GM12878 (cell line): ENCODE data around the gene THSD4. TPM values are rescaled to one million over a fixed set of nuclear protein-coding genes. Genes with fewer than 3 reads are reported as not detected.

Experiments
- ATAC-seq: fragments of 200-7000 bp; cut with Tn5 transposase; 3 replicates; pipeline ENCODE4 v1.9.1; 2020; ENCODE audit warnings: mild to moderate bottlenecking, moderate library complexity
- BruUV-seq: library from RNA; stranded (reverse); fragments of 400-500 nt; replicated peaks from 2 replicates; lab custom pipeline; 2021; lab: Mats Ljungman, UMichigan
- CTCF ChIA-PET: fragments of 300-600 bp; sonication (Branson Sonifier 250); formaldehyde crosslinking; extraction: SDS; loops from one replicate; lab custom pipeline; 2021; ENCODE audit warnings: inconsistent platforms; lab: Yijun Ruan, JAX
- POLR2A ChIA-PET: fragments of 350-600 bp; formaldehyde crosslinking; extraction: SDS; loops from one replicate; lab custom pipeline; 2021; ENCODE audit warnings: inconsistent platforms; lab: Charles Lee
- RAD21 ChIA-PET: fragments of 300-600 bp; sonication (Branson Sonifier 250); formaldehyde crosslinking; loops from one replicate; lab custom pipeline; 2023; ENCODE audit warnings: antibody characterized with exemption; ENCODE audit not compliant: unreplicated experiment; lab: Charles Lee
- SMC1A ChIA-PET: fragments of 300-600 bp; sonication (Branson Sonifier 250); formaldehyde crosslinking; loops from one replicate; lab custom pipeline; 2023; ENCODE audit not compliant: unreplicated experiment, uncharacterized antibody; lab: Charles Lee
- DNase-seq: peaks from one replicate; pipeline ENCODE4 v3.0.0-alpha.2; 2011; ENCODE audit warnings: low read depth, low spot score
- FAIRE-seq: peaks from 3 replicates; lab custom pipeline; 2011; peaks lifted over from hg19 to GRCh38; lab: Jason Lieb, UNC
- H2AFZ ChIP-seq: 2 replicates; pipeline ENCODE4 v1.6.0; 2011; ENCODE audit warnings: low read depth, low read length, control low read depth; ENCODE audit not compliant: control insufficient read depth
- H3K27ac ChIP-seq: 2 replicates; pipeline ENCODE4 v1.5.1; 2011; ENCODE audit warnings: control low read depth; ENCODE audit not compliant: control insufficient read depth, insufficient read depth
- H3K27me3 ChIP-seq, 2 experiments: replicated peaks in 1 of 2; 2 replicates each; pipeline versions ENCODE4 v1.6.0 to v1.6.1; 2011; ENCODE audit warnings: low read length in 1 of 2; ENCODE audit not compliant: control insufficient read depth in 2 of 2, insufficient read depth in 2 of 2
- H3K36me3 ChIP-seq, 2 experiments: 2 replicates each; pipeline ENCODE4 v1.5.1; 2011; ENCODE audit warnings: low read length in 1 of 2; ENCODE audit not compliant: control insufficient read depth in 2 of 2, insufficient read depth in 2 of 2
- H3K4me1 ChIP-seq: 2 replicates; pipeline ENCODE4 v1.6.1; 2011; ENCODE audit warnings: mild to moderate bottlenecking, low read length, moderate library complexity, mixed read lengths; ENCODE audit not compliant: control insufficient read depth, insufficient read depth
- H3K4me2 ChIP-seq: 2 replicates; pipeline ENCODE4 v1.6.0; 2011; ENCODE audit warnings: control low read depth; ENCODE audit not compliant: control insufficient read depth, insufficient read depth
- H3K4me3 ChIP-seq: fragments of 200-600 bp; sonication (generic); 2 replicates; pipeline ENCODE4 v1.5.1; 2016
- H3K79me2 ChIP-seq: 2 replicates; pipeline ENCODE4 v1.6.0; 2011; ENCODE audit warnings: low read length; ENCODE audit not compliant: control insufficient read depth, insufficient read depth
- H3K9ac ChIP-seq: 2 replicates; pipeline ENCODE4 v1.8.0; 2011; ENCODE audit warnings: low read length, control low read depth, mixed read lengths; ENCODE audit not compliant: control insufficient read depth, insufficient read depth
- H3K9me3 ChIP-seq: replicated peaks from 3 replicates; pipeline ENCODE4 v1.5.1; 2011; ENCODE audit warnings: mild to moderate bottlenecking, low read length; ENCODE audit not compliant: control insufficient read depth, insufficient read depth
- H4K20me1 ChIP-seq: 2 replicates; pipeline ENCODE4 v1.6.0; 2011; ENCODE audit not compliant: control insufficient read depth, insufficient read depth
- BCLAF1 ChIP-seq: fragments of 450-650 bp; IDR thresholded peaks from 2 replicates; pipeline ENCODE4 v1.6.1; 2017; ENCODE audit warnings: antibody characterized with exemption, mild to moderate bottlenecking, moderate library complexity
- CBX3 ChIP-seq: fragments of 200-600 bp; sonication (generic); IDR thresholded peaks from 2 replicates; pipeline ENCODE4 v1.6.1; 2016; ENCODE audit warnings: low read depth, borderline replicate concordance
- GABPA ChIP-seq: IDR thresholded peaks from 2 replicates; pipeline ENCODE4 v1.6.1; 2014; ENCODE audit warnings: antibody characterized with exemption, low read depth, mild to moderate bottlenecking, inconsistent platforms
- KDM1A ChIP-seq: fragments of 200-600 bp; sonication (generic); IDR thresholded peaks from 2 replicates; pipeline ENCODE4 v1.6.1; 2016; ENCODE audit warnings: borderline replicate concordance
- LARP7 ChIP-seq: fragments of 450-650 bp; IDR thresholded peaks from 2 replicates; pipeline ENCODE4 v1.6.1; 2017; ENCODE audit warnings: mild to moderate bottlenecking
- MTA3 ChIP-seq: IDR thresholded peaks from 2 replicates; pipeline ENCODE4 v1.6.1; 2012; ENCODE audit warnings: low read length, inconsistent platforms, borderline replicate concordance
- PAX8 ChIP-seq: fragments of 450-650 bp; IDR thresholded peaks from 2 replicates; pipeline ENCODE4 v1.6.1; 2017; ENCODE audit warnings: mild to moderate bottlenecking, moderate library complexity
- RBBP5 ChIP-seq: fragments of 200-600 bp; sonication (generic); conservative IDR thresholded peaks from 2 replicates; pipeline ENCODE4 v1.6.1; 2016
- RUNX3 ChIP-seq: IDR thresholded peaks from 2 replicates; pipeline ENCODE4 v1.6.1; 2012; ENCODE audit warnings: low read length, inconsistent platforms
- SIX5 ChIP-seq: IDR thresholded peaks from 2 replicates; pipeline ENCODE4 v1.6.1; 2011; ENCODE audit warnings: mild to moderate bottlenecking, low read depth, low read length, moderate library complexity; ENCODE audit not compliant: severe bottlenecking
- ZNF274 ChIP-seq: IDR thresholded peaks from one replicate; pipeline ENCODE4 v1.8.0; 2011; ENCODE audit not compliant: insufficient read length, insufficient read depth
- whole genome bisulfite sequencing: methylation state at CpG from one replicate; pipeline ENCODE4 v1.1.6; 2016; ENCODE audit warnings: low lambda C conversion rate; ENCODE audit not compliant: insufficient replicate concordance, insufficient coverage; ENCODE audit errors: missing lambda C conversion rate; 5-methylcytosine and 5-hydroxymethylcytosine counted together
- in situ Hi-C: fragments of 300-500 bp; cut with MboI; formaldehyde crosslinking; loops from 9 replicates; pipeline ENCODE4 v1.14.3; 2018; ENCODE audit warnings: mixed read lengths
- intact Hi-C: fragments of 100-400 bp; cut with micrococcal nuclease; formaldehyde crosslinking; loops from one replicate; pipeline ENCODE4 v1.14.2; 2022; ENCODE audit not compliant: unreplicated experiment
- polyA plus RNA-seq, 11 experiments: library from polyadenylated mRNA; depleted of rRNA in 4 of 11; unstranded in 6 of 11; stranded (reverse) in 5 of 11; fragments of >200 nt; fragmentation: Nextera tagmentation in 4 of 11; fragmentation: Illumina TruSeq in 1 of 11; extraction: Ambion mirVana in 4 of 11; extraction: Trizol in 1 of 11; gene quantifications; 1 replicate in 1 of 11; 2 replicates in 10 of 11; pipeline versions ENCODE4 v1.2.1 to v1.2.3, GENCODE V29; 2011 to 2016; ENCODE audit warnings: inconsistent platforms in 2 of 11, missing spikeins in 2 of 11, low read depth in 1 of 11
- total RNA-seq, 4 experiments: library from RNA; depleted of rRNA in 3 of 4; stranded (reverse); fragments of >200 nt in 3 of 4; fragmentation: Illumina TruSeq in 1 of 4; extraction: Trizol in 1 of 4; gene quantifications; 2 replicates each; pipeline versions ENCODE4 v1.2.1 to v1.2.3, GENCODE V29; 2013 to 2021

Gene THSD4
- total and polyA plus RNA-seq, 10 of the 15 experiments (the other 5 are each of a cell fraction or from before 2014, with no cell fraction given), result 0.04 to 0.13 (median 0.05) TPM; not detected in 7

DNA sequence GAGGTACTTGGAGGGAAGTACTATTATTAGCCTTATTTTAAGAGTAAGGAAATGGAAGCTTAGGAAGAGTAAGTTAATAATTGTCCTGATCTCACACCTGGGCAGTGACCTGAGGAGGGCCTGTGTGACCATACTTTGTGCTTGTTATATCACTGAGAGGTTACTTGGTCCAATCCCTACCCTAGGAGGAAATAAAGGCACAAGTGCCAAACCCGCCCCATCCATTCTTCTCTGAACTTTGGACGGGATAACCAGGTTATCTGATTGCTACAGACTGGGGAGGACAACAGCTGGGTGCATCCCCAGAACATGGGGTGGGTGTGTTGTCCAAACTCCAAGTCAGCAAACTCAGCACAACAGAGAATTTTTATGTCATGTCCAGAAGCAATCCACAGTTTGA lies 617.4 kb downstream of the THSD4 start:
- Histone ChIP-seq H2AFZ (no peak overlapping the region), H3K79me2 (no peaks in the 10 kb centered on the region), H3K4me2 (no peak overlapping the region), H3K9ac (no peak overlapping the region), H3K27ac (no peak overlapping the region), H3K4me1 (no peaks in the 10 kb centered on the region), H4K20me1 (no peaks in the 10 kb centered on the region), H3K4me3 (no peak overlapping the region), H3K9me3 (no peaks in the 10 kb centered on the region), H3K27me3 (peaks cover 2% of the 10 kb centered on the region in 2 experiments; a peak in 2 of 4 replicates), H3K36me3 (no peaks in the 10 kb centered on the region)
- ChIA-PET CTCF (interaction anchor here (1.4 to 2.8 kb wide), 2 partner anchors 11 to 199 kb away, joined by 4 to 12 read pairs; no protein-coding TSS in a partner anchor), RAD21 (no interaction called here), POLR2A (no interaction called here), SMC1A (interaction anchor here (0.9 kb wide), 1 partner anchor 283 kb away, joined by 3 read pairs; no protein-coding TSS in a partner anchor)
- no peak for DNase-seq
- in situ Hi-C loops, result no loop called here
- WGBS, result 0% methylated on average over 2 of the region's 2 CpGs
- no TSS peak for BruUV-seq
- intact Hi-C loops, result no loop called here
- TF ChIP-seq KDM1A (no peak), LARP7 (no peak), BCLAF1 (no peak), PAX8 (no peak), MTA3 (no peak), RUNX3 (no peak), ZNF274 (no peak), CBX3 (no peak), GABPA (no peak), RBBP5 (no peak), SIX5 (no peak)
- no peak for FAIRE-seq
- ATAC-seq, result no peak
